AG08396 (cell line): Measurements from ENCODE around the gene NPR2.

Experiments used
- DNase-seq: peaks from one replicate; pipeline ENCODE4 v3.0.0; 2012; ENCODE audit warnings: low spot score, mixed read lengths

Gene NPR2

DNA sequence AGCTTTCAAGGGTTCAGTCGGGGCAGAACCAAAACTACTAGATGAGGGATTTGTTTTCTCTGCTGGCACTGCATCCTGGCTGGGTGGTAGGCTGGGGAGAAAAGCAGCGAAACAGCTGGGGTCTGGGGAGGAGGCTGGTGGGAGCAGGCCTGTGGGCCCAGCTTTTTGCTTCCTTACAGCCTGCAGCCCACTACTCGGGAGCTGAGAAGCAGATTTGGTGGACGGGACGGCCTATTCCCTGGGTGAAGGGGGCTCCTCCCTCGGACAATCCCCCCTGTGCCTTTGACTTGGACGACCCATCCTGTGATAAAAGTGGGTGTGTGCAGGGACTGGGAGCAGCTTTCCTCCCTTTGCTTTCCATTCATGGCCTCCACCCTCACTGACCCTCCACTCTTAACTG, 9.1 kb downstream of the NPR2 start:
- no peak for DNase-seq

DNA sequence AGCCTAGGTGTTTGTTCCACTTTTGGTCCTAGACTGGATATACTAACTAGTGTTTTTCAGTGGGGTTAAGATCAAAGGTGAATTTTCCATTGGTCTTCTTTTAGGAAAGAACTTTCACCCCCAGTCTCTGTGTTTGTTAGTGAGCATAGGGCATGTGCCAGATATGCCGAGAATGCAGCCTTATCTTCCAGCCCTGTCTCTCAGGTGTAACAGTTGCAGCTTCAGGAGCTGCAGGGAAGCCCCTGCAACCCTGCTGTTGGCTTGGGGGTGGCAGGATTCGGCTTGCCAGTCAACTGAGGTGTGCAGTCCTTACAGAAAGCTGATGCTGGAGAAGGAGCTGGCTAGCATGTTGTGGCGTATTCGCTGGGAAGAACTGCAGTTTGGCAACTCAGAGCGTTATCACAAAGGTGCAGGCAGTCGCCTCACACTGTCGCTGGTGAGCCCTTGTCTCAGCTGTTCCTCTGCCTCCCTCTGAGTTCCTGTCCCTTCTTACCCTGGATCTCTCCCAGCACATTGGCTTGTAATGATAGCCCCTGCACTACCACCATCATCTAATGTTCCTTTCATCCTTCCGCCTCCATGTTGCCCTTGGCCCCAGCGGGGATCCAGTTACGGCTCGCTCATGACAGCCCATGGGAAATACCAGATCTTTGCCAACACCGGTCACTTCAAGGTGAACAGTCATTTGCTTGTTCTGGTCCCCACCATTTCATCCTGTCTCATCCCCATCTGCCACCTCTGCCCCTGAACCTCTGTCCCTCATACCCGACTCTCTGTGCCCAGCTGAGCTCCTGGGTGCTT, 10.1 kb downstream of the NPR2 start:
- DNase-seq = no peak

DNA sequence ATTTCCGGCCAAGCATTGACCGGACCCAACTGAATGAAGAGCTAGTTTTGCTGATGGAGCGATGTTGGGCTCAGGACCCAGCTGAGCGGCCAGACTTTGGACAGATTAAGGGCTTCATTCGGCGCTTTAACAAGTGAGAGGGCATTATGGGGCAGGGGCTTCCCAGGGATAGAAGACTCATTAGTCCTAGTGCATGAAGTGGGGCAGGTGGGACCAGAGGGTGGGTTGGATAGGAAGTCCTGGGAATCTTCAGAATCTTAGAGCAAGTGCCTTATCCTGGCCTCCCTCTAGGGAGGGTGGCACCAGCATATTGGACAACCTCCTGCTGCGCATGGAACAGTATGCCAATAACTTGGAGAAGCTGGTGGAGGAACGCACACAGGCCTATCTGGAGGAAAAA, 14.7 kb downstream of the NPR2 start:
- DNase-seq = no peak

DNA sequence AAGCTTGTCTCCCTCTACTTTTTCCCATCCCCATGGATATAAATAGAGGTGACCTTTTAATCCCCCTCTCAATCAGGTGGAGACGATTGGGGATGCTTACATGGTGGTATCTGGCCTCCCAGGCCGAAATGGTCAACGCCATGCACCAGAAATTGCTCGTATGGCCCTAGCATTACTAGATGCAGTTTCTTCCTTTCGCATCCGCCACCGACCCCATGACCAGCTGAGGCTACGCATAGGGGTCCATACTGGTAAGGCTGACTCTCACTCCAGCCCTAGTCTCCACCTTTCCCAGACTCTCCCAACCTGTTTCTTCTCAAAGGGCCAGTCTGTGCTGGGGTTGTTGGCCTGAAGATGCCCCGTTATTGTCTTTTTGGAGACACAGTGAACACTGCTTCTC, 17.0 kb downstream of the NPR2 start:
- DNase-seq = no peak

DNA sequence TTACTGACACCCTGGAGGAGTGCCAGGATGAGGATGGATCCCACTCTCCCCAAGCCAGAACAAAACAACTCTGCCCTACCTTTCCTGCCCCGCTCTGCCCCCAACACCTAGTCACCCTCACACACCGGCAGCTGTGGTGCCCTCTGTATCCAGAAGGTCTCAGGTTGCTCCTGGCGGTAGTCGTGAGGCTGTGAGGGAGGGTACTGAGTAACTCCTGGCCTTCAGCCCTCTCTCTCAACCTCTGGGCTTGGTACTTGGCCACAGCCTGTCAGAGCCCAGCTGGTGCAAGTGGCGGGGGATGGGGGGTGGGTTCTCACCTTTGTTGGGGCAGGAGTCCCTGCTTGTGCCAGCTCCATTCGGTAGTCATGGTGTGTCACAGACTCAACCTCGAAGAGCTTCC, 18.7 kb downstream of the NPR2 start:
- DNase-seq = no peak

DNA sequence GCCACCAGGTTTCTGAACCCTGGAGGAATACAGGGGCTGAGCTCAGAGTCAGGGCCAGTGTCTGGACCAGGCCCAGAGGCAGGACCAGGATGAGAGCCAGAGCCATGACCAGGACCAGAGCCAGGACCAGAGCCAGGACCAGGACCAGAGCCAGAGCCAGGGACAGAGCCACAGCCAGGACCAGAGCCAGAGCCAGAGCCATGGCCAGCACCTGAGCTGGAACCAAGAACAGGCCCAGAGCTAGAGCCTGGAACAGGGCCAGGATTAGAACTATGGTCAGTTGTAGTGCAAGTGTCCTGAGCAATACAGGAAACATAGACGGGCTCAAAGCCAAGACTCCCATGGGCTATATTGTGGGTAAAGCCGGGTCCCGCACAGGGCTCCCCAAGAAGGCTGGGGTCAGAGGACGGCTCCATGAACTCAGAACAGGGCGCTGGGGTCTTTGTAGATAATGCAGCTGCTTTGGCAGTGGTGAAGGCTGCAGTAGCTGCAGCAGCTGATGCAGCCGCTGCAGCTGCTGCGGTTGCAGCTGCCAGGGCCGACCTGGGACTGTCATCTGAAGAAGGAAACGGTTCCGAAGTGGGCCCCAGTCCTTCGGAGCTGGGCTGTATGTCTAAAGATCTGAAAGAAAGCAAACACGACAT, 20.1 kb downstream of the NPR2 start:
- DNase-seq = no peak

DNA sequence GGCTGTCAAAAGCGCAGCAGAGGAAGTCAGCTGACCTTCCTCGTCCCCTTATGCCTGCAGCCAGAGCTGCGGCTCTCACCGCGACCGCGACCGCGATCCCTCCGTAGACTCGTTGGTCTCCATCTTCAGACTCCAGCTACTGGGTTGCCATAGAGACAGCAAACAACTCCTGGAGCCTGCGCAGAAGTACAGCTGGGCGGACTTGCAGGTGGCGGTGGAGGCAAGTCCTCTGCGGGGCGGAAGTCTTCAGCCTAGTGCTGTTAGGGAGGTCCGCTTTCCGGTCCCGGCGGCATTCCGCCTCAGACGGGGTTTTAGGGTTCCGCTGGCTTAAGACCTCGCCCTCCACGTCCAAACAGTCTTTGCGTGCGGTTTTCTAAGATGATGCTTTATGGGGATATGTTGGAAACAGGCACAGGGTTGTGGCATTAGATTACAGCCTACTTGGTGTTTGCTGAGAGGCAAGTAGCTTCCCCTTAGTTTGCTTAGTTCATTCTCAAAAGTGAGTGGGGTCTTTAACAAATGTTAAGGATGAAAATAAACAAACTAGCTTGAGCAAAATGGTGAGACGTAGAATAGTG, 20.7 kb downstream of the NPR2 start, which contains the start of gene SPAG8:
Gene SPAG8 (minus strand): TSS at position 238 of the 578 bp plus-strand sequence. CDS start 115 bp downstream, at position 123.
- peak; percentile 94 for DNase-seq

DNA sequence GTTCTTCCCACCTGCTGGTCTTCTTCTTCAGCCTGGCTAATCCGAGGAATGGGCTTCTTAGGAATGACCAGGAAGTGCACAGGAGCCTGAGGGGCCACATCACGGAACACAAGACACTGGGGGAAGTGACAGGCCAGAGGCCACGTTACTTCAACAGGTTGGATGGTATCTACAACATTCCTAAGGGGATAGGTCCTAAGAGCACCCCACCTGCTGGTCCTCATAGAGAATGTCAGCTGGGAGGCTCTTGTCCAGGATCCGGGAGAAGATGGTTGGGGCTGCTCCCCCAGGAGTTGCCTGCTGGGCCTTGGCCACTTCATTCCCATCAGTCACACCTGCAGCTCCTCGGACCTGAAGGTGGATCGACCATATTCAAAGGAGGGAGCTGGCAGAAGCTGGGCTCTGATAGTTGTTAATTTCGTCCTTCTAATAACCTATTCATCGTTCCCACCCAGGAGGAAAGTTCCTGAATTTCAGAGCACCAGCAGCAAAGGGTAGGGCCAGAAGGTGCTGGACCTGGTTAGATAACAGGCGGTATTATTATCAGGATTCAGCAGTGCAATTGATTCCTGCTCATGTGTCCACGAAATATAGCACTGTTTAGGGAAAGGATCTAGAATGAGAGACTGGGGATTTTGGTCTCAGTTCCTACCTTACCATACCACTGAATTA, 22.2 kb downstream of the NPR2 start:
- no peak for DNase-seq

DNA sequence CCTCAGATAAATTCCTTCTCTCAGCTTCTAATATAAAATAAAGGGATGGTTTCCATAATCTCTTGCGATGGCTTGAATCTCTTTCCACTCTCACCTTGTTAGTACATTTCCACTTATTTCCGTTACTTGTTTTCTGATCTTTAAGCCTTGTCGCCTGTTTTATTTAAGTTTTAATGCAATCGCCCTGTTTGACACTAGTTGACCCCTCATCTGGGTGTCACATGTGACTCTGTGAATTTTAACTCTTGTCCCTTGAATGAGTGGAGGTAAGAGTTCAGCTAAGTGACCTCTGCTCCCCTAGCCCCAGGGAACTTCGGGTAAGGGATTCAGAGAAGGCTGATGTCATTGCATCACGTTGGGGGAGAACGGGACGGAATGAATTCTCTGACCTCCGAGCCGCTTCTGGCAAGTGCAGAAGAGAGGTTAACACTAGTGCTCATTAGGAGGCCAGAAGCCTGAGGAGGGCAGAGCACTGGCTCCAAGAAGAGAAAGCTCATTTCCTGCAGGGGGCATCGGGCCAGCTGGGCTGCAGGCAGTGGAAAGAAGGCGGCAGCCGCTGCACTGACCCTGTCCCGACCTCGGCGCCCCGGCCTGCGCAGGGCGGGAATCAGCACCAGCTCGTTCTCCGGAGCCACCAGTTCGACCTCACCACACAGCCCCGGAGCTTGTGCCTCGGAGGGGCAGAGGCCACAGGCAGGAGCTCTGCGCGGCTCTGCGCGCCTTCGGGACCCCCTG, 22.9 kb downstream of the NPR2 start:
- peak; percentile 64 for DNase-seq

DNA sequence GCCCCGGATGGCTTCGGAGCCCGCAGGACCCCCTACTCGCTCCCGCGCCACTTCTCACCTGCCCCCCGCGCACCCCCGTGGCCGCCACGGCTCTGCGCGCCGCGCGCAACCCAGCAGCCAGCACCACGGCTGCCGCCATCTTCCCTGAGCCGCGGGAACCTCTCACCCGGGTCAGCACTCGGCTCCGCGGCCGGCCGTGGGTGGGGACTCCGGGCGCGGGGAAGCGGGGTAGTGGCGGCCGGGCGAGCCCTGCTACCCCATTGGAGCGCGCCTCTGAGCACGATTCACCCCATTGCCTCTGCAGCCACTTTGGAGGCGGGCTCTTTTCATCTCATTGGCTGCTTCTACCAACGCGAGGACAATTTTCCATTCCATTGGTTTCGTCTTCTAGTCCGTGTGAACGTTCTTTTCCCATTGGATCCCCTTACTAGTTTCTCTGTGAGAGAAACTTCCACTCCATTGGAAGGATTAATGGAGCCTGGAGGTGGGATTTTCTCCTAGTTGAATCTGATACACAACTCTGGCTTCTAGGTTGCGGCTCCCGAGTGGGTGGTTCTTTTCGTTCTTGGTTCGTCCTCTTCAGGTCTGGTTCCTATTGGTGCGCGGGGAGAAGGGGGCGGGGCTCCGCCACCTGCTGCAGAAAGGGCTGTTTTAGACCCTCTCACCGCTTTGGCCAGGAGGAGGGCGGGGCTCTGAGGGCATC, 23.6 kb downstream of the NPR2 start, which contains the start of gene HINT2:
Gene HINT2 (minus strand): TSS at position 202 of the 703 bp plus-strand sequence. CDS start 63 bp downstream, at position 139.
- DNase-seq = peak; percentile 97

DNA sequence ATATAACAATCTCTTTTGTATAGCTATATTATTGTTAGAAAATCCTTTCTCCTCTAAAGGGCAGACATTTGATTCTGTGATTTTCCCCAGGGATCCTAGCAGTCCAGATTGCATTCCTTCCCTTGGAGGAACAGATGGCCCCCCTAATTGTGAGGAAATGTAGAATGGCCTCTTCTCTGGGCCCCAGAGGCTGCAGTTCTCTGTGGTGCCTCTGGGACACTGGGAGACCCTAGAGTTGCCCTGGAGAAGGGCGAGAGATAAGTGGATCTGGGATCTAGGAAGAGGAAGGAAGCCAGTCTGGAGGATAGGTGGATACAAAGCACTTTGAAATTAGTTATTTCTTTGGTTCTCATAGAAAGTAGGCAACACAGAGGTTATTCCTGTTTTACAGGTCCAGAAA, 25.3 kb downstream of the NPR2 start:
- no peak for DNase-seq

DNA sequence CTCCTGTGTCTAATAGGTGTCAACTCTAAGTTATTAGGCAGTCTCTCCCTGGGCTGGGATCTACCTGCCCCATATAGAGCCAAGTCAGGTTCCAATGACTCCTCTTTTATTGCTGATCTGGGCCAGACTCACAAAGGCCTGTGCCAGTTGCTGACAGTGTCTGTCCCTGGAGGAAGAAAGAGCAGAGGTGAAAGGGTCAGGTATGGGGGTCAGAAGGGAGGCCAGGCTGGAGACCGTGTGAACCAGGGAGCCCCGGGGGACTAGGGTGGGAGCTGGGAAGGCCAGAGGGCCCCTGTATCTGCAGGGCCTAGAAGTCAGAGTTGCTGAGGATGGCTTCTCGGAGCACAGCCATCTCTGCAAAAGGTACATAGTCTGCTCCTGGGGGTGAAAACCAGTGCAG, 26.9 kb downstream of the NPR2 start:
- no peak for DNase-seq

DNA sequence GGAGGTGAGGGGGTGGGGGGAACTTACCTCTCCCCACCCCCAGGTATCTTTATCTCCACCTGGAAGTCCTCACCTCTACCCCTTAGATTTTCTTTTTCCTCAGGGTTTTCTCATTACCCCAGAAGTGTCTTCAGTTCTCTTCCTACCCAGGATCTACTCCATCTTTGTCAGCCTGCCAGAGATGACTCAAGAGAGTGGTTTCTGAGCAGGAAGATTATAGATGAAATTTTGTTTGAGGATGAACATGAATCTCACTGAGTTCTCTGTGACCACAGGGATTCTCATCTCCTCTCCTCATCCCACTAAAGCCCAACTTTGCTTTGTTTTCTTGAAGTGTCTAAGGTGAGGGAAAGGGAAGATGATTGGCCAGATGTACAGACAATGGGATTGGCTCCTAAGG, 28.7 kb downstream of the NPR2 start:
- peak; percentile 53 for DNase-seq

DNA sequence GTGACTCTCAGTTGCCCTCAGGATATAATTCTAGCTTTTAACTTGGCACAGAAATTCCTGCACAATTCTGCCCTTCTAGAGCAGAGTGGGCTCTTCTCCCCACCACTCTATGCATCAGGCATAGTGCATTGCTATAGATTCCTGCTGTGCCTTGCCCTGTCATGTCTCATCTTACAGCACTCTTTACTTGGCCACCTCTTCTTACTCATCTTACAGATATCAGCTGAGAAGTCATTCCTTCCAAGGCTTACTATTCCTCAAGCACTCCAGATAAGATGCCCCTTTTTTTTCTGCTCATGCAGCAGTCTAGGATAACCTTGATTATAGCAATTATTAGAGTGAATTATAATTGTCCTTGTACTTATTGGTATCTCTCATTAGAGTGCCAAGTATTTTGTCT, 31.5 kb downstream of the NPR2 start:
- DNase-seq = no peak

DNA sequence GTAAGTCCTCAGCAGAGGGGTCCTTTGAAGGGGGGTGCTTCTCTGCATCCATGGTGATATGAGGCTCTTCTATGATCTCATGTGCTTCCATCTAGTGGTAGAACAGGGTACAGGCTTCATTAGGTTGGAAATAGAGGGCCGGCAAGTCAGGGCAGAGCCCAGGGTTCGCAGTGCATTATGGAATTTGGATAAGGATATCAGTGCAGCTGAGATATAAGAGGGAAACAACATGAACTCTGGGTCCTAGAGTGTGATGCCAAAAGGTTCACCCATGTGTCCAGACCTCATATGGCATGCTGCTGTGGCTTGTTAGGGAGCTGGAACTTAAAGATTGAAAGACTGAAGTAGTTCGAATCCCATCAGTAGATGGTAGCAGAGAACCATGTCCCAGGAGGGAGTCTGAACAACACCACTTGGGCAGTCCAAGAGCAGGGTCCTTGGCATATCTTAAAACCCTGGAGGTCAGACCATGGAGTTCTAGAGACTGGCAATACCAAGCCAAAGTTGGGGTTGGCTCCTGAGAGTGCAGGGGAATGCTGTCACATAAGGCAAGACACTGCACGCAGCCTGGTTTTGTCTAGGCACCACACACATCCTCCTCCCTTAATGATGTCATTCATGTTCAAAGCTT, 34.8 kb downstream of the NPR2 start:
- DNase-seq = peak; percentile 60

DNA sequence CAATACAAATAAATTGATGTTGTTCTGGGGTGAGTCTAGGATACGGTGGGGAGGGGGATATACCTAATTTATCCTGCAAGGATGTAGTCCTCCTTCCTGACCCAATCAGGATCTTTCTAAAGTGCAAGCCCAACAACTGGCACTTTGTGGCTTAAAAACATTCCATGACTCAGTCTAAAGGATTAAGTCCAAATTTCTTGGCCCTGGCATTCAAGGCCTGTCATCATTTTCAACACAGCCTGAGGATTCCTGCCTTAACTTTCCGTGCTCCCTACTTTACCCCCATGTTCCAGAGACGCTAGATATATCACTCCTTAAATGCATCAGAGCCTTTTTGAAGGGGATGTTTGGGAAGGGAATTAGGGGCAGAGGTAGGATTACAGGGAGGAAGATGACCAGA, 36.1 kb downstream of the NPR2 start:
- DNase-seq = peak; percentile 68

DNA sequence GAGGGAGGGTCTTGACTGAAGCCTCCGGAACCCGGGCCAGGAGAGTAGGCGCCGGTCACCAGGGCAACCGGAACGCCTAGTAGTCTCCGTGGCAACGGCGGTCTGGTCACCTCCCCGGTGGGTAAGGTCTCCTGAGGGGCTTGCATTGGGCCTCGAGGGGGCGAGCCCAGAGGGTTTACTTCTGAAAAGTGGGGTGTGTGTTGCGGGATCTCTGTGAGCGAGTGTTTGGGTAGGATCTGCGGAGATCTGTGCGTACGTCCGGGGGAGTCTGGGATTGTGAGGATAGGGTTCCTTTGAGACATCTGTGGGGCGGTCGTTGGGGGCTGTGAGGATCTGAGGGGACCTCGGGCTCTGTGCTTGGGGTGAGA, 37.3 kb downstream of the NPR2 start, which contains the start of gene FAM221B:
Gene FAM221B (minus strand): TSS at position 17 of the 368 bp plus-strand sequence. CDS start 2,571 bp downstream, outside the sequence.
- DNase-seq = no peak

DNA sequence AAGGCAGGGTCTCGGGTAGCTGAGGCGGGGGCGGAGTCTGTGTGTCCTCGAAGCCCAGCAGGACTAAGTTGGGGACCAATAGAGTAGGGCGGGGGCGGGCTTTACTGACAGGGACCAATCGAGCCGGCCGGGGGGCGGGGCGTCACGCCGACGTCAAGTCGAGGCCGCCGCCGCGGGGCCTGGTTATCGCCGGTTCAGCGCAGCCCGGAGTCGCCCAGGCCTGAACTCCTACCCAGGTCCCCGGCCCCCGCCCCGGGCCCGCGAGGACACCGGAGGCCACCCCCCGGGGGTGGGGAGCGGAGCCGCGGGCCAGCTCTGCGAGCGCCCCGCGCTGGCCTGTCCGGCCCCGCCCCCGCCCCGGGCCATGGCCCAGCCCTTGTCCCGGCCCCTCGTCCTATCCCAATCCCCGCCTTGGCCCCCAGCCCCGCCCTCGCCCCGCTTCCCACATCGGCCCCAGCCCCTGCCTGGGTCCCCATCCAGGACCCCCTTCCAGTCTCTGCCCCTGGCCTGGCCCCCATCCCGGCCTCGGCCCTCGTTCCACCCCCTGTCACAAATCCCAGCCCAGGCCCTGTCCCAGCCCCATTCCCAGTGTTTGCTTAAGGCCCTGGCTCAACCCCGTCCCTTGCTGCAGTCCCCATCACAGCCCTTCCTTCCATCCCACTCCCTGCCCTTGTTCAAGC, 37.8 kb downstream of the NPR2 start, which contains the start of gene TMEM8B:
Gene TMEM8B (plus strand): TSS at position 145 of the 680 bp plus-strand sequence. CDS start 220 bp downstream, at position 365.
- DNase-seq = peak; percentile 96

DNA sequence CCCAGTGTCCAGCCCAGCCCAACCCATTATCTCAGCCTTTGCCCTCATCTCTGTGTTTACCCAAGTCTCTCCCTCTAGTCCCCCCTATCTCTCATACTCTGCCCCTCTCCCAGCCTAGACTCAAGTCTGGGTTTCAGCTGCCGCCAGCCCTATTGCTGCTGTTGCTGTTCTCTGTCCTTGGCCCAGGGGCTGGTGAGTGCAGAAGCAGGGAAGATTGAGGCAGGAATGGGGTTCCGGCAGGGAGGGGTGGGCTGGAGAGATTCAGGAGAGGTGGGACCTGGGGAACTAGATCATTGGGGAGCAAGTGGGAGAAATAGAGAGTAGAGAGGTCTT, 38.3 kb downstream of the NPR2 start:
- DNase-seq = no peak

DNA sequence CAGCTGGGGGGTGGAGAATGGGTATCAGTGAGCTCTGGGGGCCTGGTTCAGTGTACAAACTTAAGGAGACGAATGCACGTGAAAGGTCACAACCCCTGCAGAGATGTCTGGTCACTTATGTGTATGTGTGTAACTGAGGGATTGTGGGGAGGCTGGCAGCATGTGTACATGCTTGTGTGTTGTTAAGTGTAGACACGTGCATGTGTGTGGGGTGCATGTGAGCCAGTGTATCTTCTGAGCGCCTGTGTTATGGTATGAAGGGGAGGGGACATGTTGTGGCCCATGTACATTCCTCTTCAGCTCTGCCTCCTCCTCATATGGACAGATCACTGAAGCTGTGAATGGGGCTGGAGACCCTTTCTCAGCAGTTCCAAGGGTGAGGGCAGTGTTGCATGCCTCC, 39.6 kb downstream of the NPR2 start:
- DNase-seq = no peak
